RPMI7951 (cell line): ENCODE measurements around the gene IL4. TPM values are rescaled to one million over a fixed set of nuclear protein-coding genes. Genes with fewer than 3 reads are reported as not detected.
A peak's percentile ranks its signal among the peaks of the same experiment; 100 is the strongest.

Experiments used
- DNase-seq: peaks from one replicate; pipeline ENCODE4 v3.0.0-alpha.2; 2012; ENCODE audit warnings: low read depth
- total RNA-seq: library from RNA; depleted of rRNA; stranded (reverse); fragments of >200 nt; shearing (Covaris generic); gene quantifications from 2 replicates; pipeline ENCODE4 v1.2.3, GENCODE V29; 2014; rRNA removed

The IL4 gene
- total RNA-seq, 1 experiment from 2014 or later, result not detected

- DNase-seq, result no peak
Observed at GRCh38 chr5:132695956-132696355, 22.2 kb downstream of the IL4 start.

GRCh38 chr5:132704875-132705274, 31.1 kb downstream of the IL4 start:
- DNase-seq, result no peak

GRCh38 chr5:132708645-132709044, 34.9 kb downstream of the IL4 start:
- DNase-seq, result no peak

GRCh38 chr5:132714456-132715307, 40.9 kb downstream of the IL4 start:
- DNase-seq, result peak; percentile 4

GRCh38 chr5:132718544-132719312, 44.9 kb downstream of the IL4 start:
- DNase-seq, result no peak

- DNase-seq, result no peak
Observed at GRCh38 chr5:132725745-132726144, 52.0 kb downstream of the IL4 start.

- DNase-seq, result no peak
Observed at GRCh38 chr5:132729896-132730295, 56.1 kb downstream of the IL4 start.

Other genes with a start within 250 kb of the IL4 start
- gene IRF1, start 183.2 kb upstream of the IL4 start, total RNA-seq, result 34.1 and 42.1 TPM in 2 replicates
- not detected in 2 replicates for gene IL5, start 130.5 kb upstream of the IL4 start, total RNA-seq
- 13.5 and 25.2 TPM in 2 replicates for gene RAD50, start 117.0 kb upstream of the IL4 start, total RNA-seq
- gene IL13, start 15.8 kb upstream of the IL4 start, total RNA-seq, result not detected in 2 replicates
- gene KIF3A, start 63.6 kb downstream of the IL4 start, total RNA-seq, result 4.4 and 4.6 TPM in 2 replicates
- gene CCNI2, start 73.4 kb downstream of the IL4 start, total RNA-seq, result 2.0 TPM in 1 of 2 replicates, not detected in the other
- 34.3 and 44.8 TPM in 2 replicates for gene SEPTIN8, start 103.2 kb downstream of the IL4 start, total RNA-seq
- not detected in 2 replicates for gene SOWAHA, start 139.3 kb downstream of the IL4 start, total RNA-seq
- 4.8 and 6.1 TPM in 2 replicates for gene SHROOM1, start 156.7 kb downstream of the IL4 start, total RNA-seq
- gene GDF9, start 192.5 kb downstream of the IL4 start, total RNA-seq, result 0.12 and 0.39 TPM in 2 replicates
- 330 and 401 TPM in 2 replicates for gene UQCRQ, start 192.7 kb downstream of the IL4 start, total RNA-seq
- gene LEAP2, start 199.7 kb downstream of the IL4 start, total RNA-seq, result 0.29 and 0.84 TPM in 2 replicates